Heart left ventricle (tissue), 13 donors: ENCODE results near the gene DRC1.

Experiments
- POLR2A ChIP-seq, 2 donors: fragments of 450-650 bp; IDR thresholded peaks; one replicate each; pipeline ENCODE4 v1.6.1; 2017; ENCODE audit warnings: antibody characterized with exemption in 2 of 2, mild to moderate bottlenecking in 2 of 2, moderate library complexity in 2 of 2
- TF ChIP-seq, protein P1 (sequence below), 12 donors: fragments of 200-600 bp; sonication (generic) in 4 of 12; IDR thresholded peaks; one replicate each; pipeline versions ENCODE4 v1.5.0 to v1.8.0; 2018 to 2022; ENCODE audit warnings: antibody characterized with exemption in 12 of 12, mild to moderate bottlenecking in 5 of 12
- donor health status: ischemic (EF 13 %, LVEDD 7.1; RV severe dilation, severe dysfunction).
- donor health status: DM: no; HTN: yes; CAD: no.
- donor health status: DM: no; HTN: no; CAD: no.
- donor health status: ischemic (EF 25% LVEDD 6.9; RV normal size, moderate dysfunction).
- donor health status: ischemic (EF 25% LVEDD 5.7; RV mildly dilated, moderate dysfunction).
- donor health status: ischemic (EF 35%, LVEDD 5.7; RV mildly dilated, moderate dysfunction).
- donor health status: nonischemic (EF 11% LVEDD 7.7; RV severe dilation, severe dysfunction).
- donor health status: DM: yes; HTN: yes; CAD: no.
- donor health status: PGD.
- donor health status: ischemic (EF 29% LVEDD 5.4; RV normal size, mild dysfunction).
- donor health status: nonischemic (EF 23%, LVEDD 6.1; RV moderate dilation, normal function).

DNA sequence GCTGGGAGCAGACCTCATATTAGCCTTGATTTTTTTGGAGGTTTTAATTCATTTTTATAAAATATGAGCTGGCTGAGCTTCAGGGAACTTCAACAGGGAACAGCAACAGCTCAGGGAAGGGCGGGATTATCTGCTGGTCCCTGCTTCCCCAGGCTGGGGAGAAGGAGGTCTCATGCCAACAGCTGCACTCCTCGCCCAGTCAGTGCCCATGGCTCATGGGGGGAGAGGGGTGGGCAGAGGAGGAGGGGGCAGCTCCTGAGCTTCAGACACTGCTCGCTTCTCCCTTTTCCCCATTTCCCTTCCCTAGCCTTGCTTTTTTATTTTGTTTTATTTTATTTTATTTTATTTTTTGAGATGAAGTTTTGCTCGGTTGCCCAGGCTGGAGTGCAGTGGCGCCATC is 76.6 kb downstream of the DRC1 start:
- TF ChIP-seq, protein P1, sequence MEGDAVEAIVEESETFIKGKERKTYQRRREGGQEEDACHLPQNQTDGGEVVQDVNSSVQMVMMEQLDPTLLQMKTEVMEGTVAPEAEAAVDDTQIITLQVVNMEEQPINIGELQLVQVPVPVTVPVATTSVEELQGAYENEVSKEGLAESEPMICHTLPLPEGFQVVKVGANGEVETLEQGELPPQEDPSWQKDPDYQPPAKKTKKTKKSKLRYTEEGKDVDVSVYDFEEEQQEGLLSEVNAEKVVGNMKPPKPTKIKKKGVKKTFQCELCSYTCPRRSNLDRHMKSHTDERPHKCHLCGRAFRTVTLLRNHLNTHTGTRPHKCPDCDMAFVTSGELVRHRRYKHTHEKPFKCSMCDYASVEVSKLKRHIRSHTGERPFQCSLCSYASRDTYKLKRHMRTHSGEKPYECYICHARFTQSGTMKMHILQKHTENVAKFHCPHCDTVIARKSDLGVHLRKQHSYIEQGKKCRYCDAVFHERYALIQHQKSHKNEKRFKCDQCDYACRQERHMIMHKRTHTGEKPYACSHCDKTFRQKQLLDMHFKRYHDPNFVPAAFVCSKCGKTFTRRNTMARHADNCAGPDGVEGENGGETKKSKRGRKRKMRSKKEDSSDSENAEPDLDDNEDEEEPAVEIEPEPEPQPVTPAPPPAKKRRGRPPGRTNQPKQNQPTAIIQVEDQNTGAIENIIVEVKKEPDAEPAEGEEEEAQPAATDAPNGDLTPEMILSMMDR (IDR thresholded peaks at IDR 0.05) = no peak
- no peak for TF ChIP-seq POLR2A (IDR thresholded peaks at IDR 0.05)
